GM15510 (cell line): Measurements from ENCODE around the gene NXPH3.

ENCODE experiments used
- POLR2A ChIP-seq: IDR thresholded peaks from 3 replicates; pipeline ENCODE4 v1.6.1; 2011; ENCODE audit warnings: borderline replicate concordance; ENCODE audit not compliant: insufficient read length; ENCODE audit errors: extremely low read depth

NXPH3 gene

DNA sequence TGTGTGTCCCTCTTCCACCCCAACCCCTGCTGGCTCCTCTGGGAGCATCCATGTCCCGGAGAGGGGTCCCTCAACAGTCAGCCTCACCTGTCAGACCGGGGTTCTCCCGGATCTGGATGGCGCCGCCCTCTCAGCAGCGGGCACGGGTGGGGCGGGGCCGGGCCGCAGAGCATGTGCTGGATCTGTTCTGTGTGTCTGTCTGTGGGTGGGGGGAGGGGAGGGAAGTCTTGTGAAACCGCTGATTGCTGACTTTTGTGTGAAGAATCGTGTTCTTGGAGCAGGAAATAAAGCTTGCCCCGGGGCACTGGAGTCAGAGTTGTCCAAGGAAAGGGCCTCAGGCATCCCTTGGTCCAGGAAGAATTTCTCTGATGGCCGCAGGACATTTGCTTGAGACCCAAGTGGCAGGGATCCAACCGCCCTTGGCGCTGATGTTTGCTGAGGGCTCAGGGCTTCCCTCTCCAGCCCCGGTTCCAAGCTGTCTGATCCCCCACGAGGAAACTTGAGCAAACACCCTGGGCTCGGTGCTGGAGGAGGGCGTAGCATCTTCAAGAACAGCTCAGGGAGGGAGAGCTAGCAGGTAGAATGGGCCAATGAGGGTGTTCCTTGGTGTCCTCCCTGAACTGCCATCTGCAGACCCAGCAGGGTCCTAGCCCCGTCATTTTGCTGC, 4.5 kb downstream of the NXPH3 start:
- no peak for TF ChIP-seq POLR2A

- no peak for TF ChIP-seq POLR2A
These were observed 5.4 kb downstream of the NXPH3 start for GRCh38 chr17:49580981-49581647.

DNA sequence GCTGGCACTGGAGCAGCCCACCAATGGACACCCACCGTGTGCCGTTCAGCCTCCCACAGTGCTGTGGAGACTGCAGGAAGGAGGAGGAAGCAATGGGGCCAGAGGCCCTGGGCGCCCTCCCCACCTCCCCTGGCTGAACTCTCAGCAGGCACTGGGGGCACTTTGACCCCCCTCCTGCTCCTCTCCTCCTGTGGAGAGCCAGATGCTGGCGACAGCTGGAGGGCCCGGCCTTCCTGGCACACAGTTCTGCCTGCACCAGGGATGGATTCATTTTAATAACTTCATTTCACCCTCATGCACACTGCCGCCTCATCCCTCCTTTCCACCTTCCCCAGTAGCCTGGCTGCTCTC, 6.0 kb downstream of the NXPH3 start:
- TF ChIP-seq POLR2A = no peak

- TF ChIP-seq POLR2A = no peak
These were observed 6.5 kb downstream of the NXPH3 start for GRCh38 chr17:49582055-49582722.

DNA sequence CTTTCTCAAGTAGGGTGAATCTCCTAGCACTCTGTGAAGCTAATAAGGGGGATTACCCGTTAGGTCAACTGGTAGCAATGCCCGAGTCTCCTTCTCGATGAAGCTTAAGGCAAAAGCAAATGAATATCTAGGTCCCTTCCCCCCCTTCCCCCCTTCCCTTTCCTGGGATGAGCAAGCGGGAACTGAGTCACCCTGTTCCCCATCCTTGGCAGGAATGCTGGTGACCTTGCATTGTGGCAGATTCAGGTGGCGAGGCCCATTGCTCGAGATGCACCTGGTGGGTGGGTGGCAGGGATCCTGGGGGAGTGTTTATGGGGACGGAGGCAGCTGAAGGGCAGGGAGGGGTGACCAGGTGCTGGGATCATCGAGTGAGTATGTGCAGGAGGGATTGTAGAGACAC, 7.1 kb downstream of the NXPH3 start:
- no peak for TF ChIP-seq POLR2A

GRCh38 chr17:49583226-49583625, 7.6 kb downstream of the NXPH3 start:
- TF ChIP-seq POLR2A = no peak

DNA sequence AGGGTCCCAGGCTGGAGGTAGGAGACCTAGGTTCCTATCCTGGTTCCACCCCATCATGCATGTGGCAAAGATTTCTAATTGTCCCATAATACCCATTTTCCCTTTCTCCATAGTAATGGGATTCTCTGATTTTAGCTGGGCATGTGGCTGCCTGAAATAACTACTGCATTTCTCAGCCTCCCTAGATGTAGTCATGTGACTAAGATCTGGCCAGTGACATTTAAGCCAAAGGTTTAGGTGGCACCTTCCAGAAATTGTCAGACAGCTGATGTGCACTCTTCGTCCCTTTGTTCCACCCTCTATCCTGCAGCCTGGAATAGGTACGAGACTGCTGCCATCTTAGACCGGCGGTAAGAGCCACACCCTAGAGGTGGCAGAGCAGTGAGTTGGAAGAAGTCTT, 8.2 kb downstream of the NXPH3 start:
- no peak for TF ChIP-seq POLR2A

DNA sequence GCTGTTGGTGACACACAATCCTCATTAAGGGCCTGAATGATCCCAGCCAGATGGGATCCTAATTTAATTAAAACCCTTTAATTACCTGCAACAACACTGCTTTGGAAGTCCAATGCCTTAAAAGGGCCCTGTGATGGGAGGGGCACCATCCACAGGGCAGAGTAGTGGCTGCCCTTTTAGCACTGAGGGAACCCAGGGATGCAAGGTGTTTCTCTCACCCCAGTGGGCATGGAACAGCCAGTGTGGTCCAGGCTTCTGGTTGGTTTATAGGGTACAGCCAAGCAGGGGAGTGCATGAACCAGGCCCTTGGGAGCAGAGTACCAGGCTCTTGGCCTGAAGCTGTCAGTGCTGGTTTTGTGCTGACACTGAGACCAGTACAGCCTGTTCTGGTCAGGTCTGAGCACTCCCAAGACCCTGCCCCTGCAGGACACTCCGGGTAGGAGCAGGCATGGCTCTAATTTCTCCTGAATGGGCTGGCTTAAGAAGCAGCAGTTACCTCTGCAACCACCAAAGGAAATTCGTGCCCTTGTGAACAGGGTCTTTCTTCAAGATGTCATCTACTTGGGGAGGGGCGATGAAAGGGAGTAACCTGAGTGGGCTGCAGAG, 9.9 kb downstream of the NXPH3 start:
- TF ChIP-seq POLR2A = no peak

GRCh38 chr17:49587366-49588073, 11.8 kb downstream of the NXPH3 start:
- no peak for TF ChIP-seq POLR2A

DNA sequence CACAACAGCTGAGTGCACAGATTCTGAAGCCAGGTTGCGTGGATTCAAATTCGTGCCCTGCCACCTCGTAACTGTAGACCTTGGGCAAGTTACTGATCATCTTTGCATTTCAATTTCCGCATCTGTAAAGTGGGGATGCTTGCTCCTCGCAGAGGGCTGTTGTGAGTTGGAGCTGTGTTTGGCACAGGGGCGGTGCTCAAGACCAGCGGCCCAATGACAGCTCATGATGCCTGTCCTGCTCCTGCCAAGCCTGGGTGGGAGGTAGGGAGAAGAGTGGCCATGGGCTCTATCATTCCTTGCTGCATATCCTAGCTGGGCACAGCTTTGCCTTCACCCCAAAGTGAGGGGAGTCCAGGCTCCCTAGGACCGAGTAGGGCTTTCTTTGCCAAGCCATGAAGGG, 12.6 kb downstream of the NXPH3 start:
- TF ChIP-seq POLR2A = no peak

GRCh38 chr17:49588726-49589576, 13.3 kb downstream of the NXPH3 start:
- no peak for TF ChIP-seq POLR2A

DNA sequence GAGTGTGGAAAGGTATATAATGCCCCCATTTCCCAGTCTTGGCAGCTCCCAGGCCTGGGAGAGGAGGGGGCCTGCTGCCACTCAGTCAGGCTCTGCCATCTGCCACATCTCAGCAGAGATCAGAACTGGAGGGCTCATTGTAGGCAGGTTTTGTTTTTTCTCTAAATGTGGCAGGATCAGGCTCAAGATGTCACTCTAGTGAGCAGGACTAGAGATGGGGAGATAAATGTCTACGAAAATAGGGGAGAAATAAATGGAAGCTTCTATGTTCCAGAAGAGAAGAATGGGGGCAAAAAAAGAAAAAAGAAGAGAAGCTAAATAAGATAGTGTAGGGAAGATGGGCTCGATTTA, 13.9 kb downstream of the NXPH3 start:
- no peak for TF ChIP-seq POLR2A

- no peak for TF ChIP-seq POLR2A
These were observed 15.2 kb downstream of the NXPH3 start for GRCh38 chr17:49590874-49591273.

DNA sequence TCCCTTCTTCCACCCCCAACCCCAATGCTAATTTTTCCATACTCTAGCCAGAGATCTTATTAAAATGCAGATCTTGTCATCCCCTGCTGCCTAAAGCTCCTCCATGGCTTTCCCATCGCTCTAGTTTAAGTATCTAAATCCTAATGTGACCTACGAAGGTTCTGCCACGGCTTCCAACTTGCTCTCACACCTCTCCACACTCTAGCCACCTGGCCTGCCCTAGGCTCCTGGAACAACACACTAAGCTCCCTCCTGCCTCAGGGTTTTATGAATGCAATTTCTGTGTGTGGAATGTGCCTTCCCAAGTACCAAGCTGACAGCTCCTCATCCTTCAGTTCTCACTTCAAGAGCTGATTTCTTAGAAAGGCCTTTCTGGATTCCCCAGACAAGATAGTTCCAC, 16.6 kb downstream of the NXPH3 start:
- TF ChIP-seq POLR2A = no peak

- TF ChIP-seq POLR2A = no peak
These were observed 19.7 kb downstream of the NXPH3 start for GRCh38 chr17:49595328-49595727.

DNA sequence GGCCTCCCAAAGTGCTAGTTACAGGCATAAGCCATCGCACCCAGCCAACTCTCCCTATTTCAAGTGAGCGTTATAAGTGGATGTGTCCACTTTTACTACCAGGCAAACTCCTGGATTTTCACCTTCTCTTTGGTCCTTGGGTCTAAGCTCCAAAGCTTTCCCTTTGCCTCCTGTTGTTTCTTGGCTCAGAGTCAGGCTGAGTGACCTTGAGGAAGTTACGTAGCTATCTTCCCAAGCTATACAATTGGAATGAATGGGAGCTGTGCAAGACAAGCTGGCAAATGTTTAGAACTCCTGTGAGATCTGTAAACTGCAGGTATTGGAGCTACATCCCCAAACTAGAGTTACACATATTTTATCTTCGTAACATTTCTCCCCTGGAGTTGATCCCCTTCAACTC, 20.3 kb downstream of the NXPH3 start:
- no peak for TF ChIP-seq POLR2A
